Measurements from ENCODE around the gene USP17L21.
"Not testable (repeated sequence)": the region's sequence is repeated elsewhere in the genome, so short reads cannot be mapped to it uniquely, and the experiment has no call there.

USP17L21 gene

GRCh38 chr4:9262572-9262971 lies at the start of gene USP17L21:
USP17L21 (plus strand) TSS chr4:9262872; CDS start chr4:9262872, 0 bp downstream.
- DNase-seq, result not testable (repeated sequence)

- DNase-seq, result not testable (repeated sequence)
Observed at GRCh38 chr4:9214701-9215100, 48.0 kb upstream of the USP17L21 start.

GRCh38 chr4:9215105-9215504 lies 47.6 kb upstream of the USP17L21 start, which contains the start of gene USP17L11:
USP17L11 (plus strand) TSS chr4:9215405; CDS start chr4:9215405, 0 bp downstream.
- not testable (repeated sequence) for DNase-seq

- not testable (repeated sequence) for DNase-seq
Observed at GRCh38 chr4:9219852-9220251, 42.8 kb upstream of the USP17L21 start, which contains the start of gene USP17L12. USP17L12 (plus strand) TSS chr4:9220152; CDS start chr4:9220152, 0 bp downstream.

GRCh38 chr4:9224596-9224995 lies 38.1 kb upstream of the USP17L21 start, which contains the start of gene USP17L13:
USP17L13 (plus strand) TSS chr4:9224896; CDS start chr4:9224896, 0 bp downstream.
- DNase-seq, result not testable (repeated sequence)

- DNase-seq, result not testable (repeated sequence)
Observed at GRCh38 chr4:9230249-9230648, 32.4 kb upstream of the USP17L21 start.

GRCh38 chr4:9234085-9234484 lies 28.6 kb upstream of the USP17L21 start, which contains the start of gene USP17L15:
USP17L15 (plus strand) TSS chr4:9234385; CDS start chr4:9234385, 0 bp downstream.
- DNase-seq, result not testable (repeated sequence)

GRCh38 chr4:9238461-9238860 lies 24.2 kb upstream of the USP17L21 start:
- not testable (repeated sequence) for DNase-seq

GRCh38 chr4:9243579-9243978 lies 19.1 kb upstream of the USP17L21 start, which contains the start of gene USP17L17:
USP17L17 (plus strand) TSS chr4:9243879; CDS start chr4:9243879, 0 bp downstream.
- not testable (repeated sequence) for DNase-seq

- DNase-seq, result not testable (repeated sequence)
Observed at GRCh38 chr4:9247953-9248680, 14.6 kb upstream of the USP17L21 start, which contains the start of gene USP17L18. USP17L18 (plus strand) TSS chr4:9248630; CDS start chr4:9248630, 0 bp downstream.

GRCh38 chr4:9253078-9253477 lies 9.6 kb upstream of the USP17L21 start, which contains the start of gene USP17L19:
USP17L19 (plus strand) TSS chr4:9253378; CDS start chr4:9253378, 0 bp downstream.
- DNase-seq, result not testable (repeated sequence)

- DNase-seq, result not testable (repeated sequence)
Observed at GRCh38 chr4:9257824-9258223, 4.8 kb upstream of the USP17L21 start, which contains the start of gene USP17L20. USP17L20 (plus strand) TSS chr4:9258124; CDS start chr4:9258124, 0 bp downstream.

GRCh38 chr4:9267319-9267718 lies 4.6 kb downstream of the USP17L21 start, which contains the start of gene USP17L22:
USP17L22 (plus strand) TSS chr4:9267619; CDS start chr4:9267619, 0 bp downstream.
- DNase-seq, result not testable (repeated sequence)

GRCh38 chr4:9271719-9272118 lies 9.0 kb downstream of the USP17L21 start:
- not testable (repeated sequence) for DNase-seq
